ENCODE data around the gene FAM151A.

The FAM151A gene

GRCh38 chr1:54594463-54594862 lies 28.9 kb downstream of the FAM151A start:
- no peak overlapping the region for H3K4me3 ChIP-seq (ENCODE audit: low read depth, low read length)
- DNase-seq (ENCODE audit: low read depth): no peak
- no peak for TF ChIP-seq CTCF (conservative IDR thresholded peaks at IDR 0.05; ENCODE audit: low read depth, low read length)

GRCh38 chr1:54593571-54594160 lies 29.7 kb downstream of the FAM151A start:
- no peak for DNase-seq (ENCODE audit: low read depth)
- no peak for TF ChIP-seq CTCF (conservative IDR thresholded peaks at IDR 0.05; ENCODE audit: low read depth, low read length)
- H3K4me3 ChIP-seq (ENCODE audit: low read depth, low read length): no peak overlapping the region

- no peak overlapping the region for H3K4me3 ChIP-seq (ENCODE audit: low read depth, low read length)
- DNase-seq (ENCODE audit: low read depth): peak; percentile 50
- TF ChIP-seq CTCF (conservative IDR thresholded peaks at IDR 0.05; ENCODE audit: low read depth, low read length): no peak
Observed at GRCh38 chr1:54591127-54591756, 32.1 kb downstream of the FAM151A start.

- TF ChIP-seq CTCF (conservative IDR thresholded peaks at IDR 0.05; ENCODE audit: low read depth, low read length): no peak
- no peak for DNase-seq (ENCODE audit: low read depth)
Observed at GRCh38 chr1:54588377-54588776, 34.9 kb downstream of the FAM151A start.

GRCh38 chr1:54585181-54586066 lies 37.9 kb downstream of the FAM151A start:
- TF ChIP-seq CTCF (conservative IDR thresholded peaks at IDR 0.05; ENCODE audit: low read depth, low read length): no peak

More at GRCh38 chr1:54588377-54588776, 34.9 kb downstream of the FAM151A start:
- no peak overlapping the region for H3K4me3 ChIP-seq (ENCODE audit: low read depth, low read length)

GRCh38 chr1:54584575-54584974 lies 38.8 kb downstream of the FAM151A start:
- DNase-seq (ENCODE audit: low read depth): no peak
- TF ChIP-seq CTCF (conservative IDR thresholded peaks at IDR 0.05; ENCODE audit: low read depth, low read length): no peak
- H3K4me3 ChIP-seq (ENCODE audit: low read depth, low read length): no peak overlapping the region

More at GRCh38 chr1:54585181-54586066, 37.9 kb downstream of the FAM151A start:
- DNase-seq (ENCODE audit: low read depth): no peak
- no peak overlapping the region for H3K4me3 ChIP-seq (ENCODE audit: low read depth, low read length)

All from choroid plexus epithelial cell (primary cell).